SHP77 (cell line): Measurements from ENCODE around the gene AUTS2.

Experiments
- DNase-seq, 2 experiments: peaks; one replicate each; lab custom pipeline; 2025; lab: John Stamatoyannopoulos, UW

AUTS2 gene

GRCh38 chr7:70307544-70308106 lies 709.4 kb downstream of the AUTS2 start:
- no peak for DNase-seq

DNA sequence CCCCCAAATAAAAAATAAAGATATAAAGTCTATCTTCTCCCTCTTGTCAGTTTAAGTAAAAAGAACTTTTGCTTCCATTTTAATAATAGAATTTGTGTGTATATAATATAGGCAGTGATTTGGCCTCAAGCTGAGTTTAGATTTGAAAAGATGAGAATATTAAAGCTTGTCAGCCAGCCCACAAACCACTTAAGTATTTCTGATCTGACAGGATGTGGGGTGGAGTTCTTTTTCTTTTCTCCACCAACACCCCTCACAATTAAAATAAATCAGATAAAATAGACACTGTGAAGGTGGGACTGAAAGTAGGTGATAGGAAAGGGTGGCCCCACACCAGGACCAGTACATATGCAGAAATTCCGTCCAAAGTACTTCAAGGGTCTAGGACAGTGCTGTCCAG lies 714.1 kb downstream of the AUTS2 start:
- DNase-seq = no peak

- no peak for DNase-seq
These were observed 715.0 kb downstream of the AUTS2 start for GRCh38 chr7:70313271-70313670.

DNA sequence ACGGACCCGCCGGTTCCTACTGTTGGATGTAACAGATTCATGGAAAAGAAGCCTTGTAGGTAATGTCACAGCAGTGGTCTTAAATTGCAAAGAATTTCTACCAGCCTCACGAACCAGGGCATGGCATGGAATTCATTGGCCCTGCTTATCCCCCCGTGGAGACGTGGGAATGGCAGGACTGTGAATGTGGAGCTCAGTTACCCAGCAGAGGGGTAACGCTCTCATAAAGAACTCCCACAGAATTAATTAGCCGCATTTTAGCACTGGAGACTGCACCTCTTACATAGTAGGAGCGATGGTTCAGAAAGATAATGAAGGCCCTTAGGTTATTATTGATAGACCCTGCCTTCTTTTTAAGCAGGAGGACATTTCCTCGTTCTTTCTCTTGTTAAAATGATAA lies 715.4 kb downstream of the AUTS2 start:
- DNase-seq = no peak

DNA sequence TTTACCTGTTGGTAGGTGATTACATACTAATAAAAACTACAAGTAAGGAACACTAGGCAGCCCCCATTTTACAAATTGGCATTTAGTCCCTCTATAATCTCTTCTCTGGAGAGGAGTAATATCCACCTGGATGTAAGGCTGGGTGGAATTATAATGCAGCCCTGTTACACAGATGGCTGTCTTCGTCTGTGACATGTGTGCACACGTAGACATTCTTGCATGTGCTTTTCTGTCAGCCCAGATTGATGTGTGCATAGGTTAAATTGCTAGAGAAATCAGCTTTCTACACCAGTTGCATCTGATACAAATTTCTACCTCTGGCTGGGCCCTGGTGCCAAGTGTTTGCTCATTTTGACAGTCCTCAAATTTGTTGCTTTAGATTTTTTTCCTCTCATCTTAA lies 715.9 kb downstream of the AUTS2 start:
- no peak for DNase-seq

DNA sequence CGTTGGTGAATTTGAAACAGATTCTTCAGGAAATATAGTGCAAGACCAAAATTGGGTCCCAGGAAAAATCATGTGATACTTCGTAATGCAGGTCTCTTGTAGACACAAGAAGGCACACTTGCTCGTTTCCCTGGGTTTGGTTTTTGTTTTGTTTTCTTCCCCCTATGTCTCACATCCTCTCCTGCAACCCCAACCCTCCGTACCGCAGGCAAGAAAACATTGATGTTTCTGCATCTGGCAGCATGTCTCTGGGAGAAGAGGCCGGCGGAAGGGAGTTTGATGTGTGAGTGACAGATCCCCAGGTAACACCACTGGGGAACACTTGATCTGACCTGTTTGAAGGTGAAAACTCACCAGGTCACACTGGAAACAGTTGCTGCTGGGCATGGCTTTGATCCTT lies 718.5 kb downstream of the AUTS2 start:
- no peak for DNase-seq

DNA sequence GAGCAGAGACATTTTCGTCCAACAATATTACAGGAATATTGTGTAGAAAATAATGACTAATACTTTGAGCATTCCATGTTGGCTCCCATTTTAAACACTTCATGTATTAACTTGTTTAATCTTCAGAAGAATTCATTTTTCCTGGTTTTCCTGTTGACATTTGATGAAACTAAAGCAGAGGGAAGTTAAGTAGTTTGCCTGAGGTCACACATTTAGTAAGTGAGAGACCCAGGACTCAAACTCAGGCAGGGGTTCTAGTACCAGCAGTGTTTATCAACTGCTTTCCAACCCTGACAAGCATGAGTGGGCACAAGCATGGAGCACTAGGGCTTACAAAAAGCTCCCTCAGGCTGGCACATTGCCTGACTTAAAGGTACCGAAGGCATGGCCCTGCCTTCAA lies 719.1 kb downstream of the AUTS2 start:
- DNase-seq = no peak

DNA sequence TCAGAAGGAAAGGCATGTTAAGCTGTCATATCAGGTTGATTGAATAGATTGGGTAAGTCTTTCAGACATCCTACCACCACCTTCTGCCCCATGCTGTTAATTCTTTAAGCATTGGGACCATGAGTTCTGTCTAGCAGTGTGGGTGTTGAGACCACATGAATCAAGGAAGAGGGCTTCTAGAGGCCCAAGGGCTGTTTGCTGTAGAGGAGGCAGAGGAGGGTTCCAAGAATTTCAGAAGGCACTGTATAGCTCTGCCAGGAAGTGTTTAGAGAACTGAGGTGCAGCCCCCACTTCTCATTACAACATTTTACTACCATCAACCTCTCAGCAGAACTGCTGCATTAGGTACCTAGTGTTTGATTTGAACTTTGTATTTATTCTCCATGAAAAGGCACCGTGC lies 720.2 kb downstream of the AUTS2 start:
- DNase-seq = no peak

- no peak for DNase-seq
These were observed 720.8 kb downstream of the AUTS2 start for GRCh38 chr7:70319057-70319456.

GRCh38 chr7:70321016-70321590 lies 722.8 kb downstream of the AUTS2 start:
- no peak for DNase-seq

DNA sequence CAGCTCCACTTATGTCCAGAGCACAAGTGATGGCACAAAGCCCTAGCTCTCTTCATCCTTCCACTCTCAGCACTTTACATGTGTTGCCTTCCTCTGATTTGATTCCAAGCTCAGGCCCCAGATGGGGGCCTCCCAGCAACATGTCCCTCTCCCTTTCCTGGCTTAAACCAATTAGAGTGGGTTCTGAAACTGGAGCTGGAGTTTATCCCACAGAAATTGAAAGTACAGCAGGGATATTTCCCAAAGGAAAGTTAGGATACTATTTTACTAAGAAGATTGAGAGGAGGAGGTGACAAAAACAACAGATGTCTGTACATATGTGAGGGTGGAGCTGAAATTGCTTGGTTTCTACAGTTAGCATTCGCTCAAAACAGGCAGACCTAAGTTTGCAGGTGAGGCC lies 724.6 kb downstream of the AUTS2 start:
- DNase-seq = no peak

DNA sequence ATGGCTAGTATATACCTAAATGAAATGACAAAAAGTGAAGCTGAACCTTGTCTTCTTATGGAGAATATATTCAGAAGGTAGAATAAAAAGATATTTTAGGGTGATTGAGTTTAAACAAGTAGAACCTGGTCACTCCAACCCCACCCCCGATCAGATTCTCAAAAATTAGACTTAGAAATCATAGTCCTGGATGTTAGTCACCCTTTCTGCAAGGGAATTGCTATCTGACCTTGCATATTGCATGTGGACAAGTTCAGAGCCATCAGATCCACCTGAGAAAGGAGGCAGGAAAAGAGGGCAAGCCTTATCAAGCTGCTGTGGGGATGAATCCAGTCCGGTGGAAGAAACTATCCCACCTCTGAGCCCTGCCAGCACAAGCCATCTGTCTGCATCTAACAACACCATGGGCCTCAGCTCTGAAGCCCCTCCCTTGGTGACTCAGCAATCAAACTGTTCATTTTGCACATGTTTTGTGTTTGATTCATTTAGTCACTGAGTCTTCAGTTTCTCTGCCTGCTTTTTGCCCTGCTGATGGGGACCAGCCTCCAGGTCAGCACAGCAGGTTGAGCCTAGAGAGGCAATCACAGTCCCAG lies 727.3 kb downstream of the AUTS2 start:
- DNase-seq = no peak

GRCh38 chr7:70334295-70334694 lies 736.0 kb downstream of the AUTS2 start:
- DNase-seq = no peak

DNA sequence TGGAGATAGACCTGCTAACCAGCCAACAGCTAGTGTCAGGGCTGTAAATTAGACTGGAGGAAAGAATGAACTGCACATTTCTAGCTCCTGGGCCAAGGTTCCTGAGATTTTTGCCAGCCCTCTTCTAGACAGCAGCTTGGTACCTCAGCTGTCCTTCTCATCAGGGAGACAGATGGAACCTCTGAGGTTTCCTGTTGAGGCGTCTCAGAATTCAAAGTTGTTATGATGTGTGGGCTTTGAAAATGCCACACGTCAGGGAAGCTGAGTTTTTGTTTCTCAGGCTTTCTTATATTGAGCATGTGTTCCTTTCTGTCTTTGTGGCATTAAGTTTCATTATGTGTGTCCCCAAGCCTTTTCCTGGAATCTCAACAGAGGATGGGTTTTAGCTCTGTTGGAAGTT lies 736.6 kb downstream of the AUTS2 start:
- no peak for DNase-seq

GRCh38 chr7:70336536-70336935 lies 738.3 kb downstream of the AUTS2 start:
- DNase-seq = no peak

- no peak for DNase-seq
These were observed 739.7 kb downstream of the AUTS2 start for GRCh38 chr7:70338015-70338414.

GRCh38 chr7:70340236-70340635 lies 742.0 kb downstream of the AUTS2 start:
- DNase-seq = no peak

- DNase-seq = no peak
These were observed 743.2 kb downstream of the AUTS2 start for GRCh38 chr7:70341446-70341845.

GRCh38 chr7:70343519-70343918 lies 745.2 kb downstream of the AUTS2 start:
- no peak for DNase-seq

DNA sequence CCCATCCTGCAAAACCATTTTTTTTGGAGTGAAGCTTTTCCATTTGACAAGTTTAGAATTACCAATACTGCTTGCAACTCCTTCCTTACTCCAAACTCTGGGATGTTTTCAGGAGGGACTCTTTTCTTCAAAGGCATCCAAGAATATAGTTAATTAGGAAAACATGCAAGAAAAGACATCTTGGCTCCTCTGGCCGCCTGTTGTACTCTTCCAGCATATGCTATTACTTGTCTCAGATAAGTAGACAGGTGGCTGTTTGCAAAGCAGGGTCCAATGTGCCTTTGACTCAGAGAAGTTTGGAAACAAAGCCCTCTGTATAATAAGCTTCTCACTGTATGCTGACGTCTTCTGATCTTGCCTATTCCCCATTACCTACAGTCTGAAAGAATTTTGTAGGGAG lies 746.5 kb downstream of the AUTS2 start:
- DNase-seq = no peak

GRCh38 chr7:70346844-70347462 lies 748.7 kb downstream of the AUTS2 start:
- no peak for DNase-seq

DNA sequence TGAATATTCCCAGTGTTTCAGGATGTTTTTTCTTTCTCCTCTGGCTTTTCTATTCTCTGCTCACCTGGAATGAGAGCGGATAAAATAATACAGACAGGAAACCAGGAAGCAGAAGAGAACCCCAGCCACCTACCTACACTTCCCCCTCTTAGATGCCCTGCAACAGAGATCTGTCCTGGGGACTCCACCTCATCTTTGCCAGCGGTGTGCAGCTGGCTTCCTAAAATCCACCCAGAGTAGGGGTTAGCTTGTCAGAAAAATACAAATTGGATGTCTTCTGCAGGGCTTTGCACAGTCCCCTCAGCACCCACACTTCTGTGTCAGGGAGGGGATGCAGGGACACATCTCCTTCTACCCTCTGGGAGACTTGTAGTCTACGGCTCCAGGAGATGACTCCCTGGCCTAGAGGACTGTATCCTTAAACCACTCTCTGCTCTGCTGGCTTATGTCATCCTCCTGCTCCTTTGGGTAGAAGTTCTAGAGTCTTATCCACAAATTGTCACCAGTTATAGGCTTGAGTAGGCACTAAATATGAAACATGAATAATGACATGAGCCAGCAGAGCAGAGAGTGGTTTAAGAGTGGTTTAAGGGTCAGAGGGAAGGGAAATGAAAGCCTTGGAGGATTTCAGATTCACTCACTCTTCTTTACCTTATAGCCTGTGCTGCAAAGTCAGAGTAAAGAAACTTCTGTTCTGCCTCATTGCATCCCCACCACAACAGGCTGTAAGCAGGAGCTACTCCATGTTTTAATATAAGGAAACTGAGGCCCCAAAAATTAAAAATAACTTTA lies 749.4 kb downstream of the AUTS2 start:
- DNase-seq = no peak

- no peak for DNase-seq
These were observed 750.8 kb downstream of the AUTS2 start for GRCh38 chr7:70349031-70349430.
